Measurements from ENCODE around the gene USB1.

The USB1 gene

GRCh38 chr16:58035356-58036170 lies 34.4 kb downstream of the USB1 start:
- FAIRE-seq (no peak), DNase-seq (ENCODE audit: insufficient read length, low spot score) (no peak)
- TF ChIP-seq PAX5 (IDR thresholded peaks at IDR 0.05; ENCODE audit: insufficient read depth, low read length, severe bottlenecking), result no peak
- TF ChIP-seq TAF1 (IDR thresholded peaks at IDR 0.05; ENCODE audit: low read depth, low read length), result no peak
- no peak for TF ChIP-seq SPI1 (IDR thresholded peaks at IDR 0.05; ENCODE audit: low read depth, low read length)
- TF ChIP-seq POLR2A (IDR thresholded peaks at IDR 0.05; ENCODE audit: low read depth, low read length), result no peak
- TF ChIP-seq POLR2AphosphoS5 (IDR thresholded peaks at IDR 0.05; ENCODE audit: low read depth, low read length), result no peak
- no peak for TF ChIP-seq POU2F2 (IDR thresholded peaks at IDR 0.05; ENCODE audit: low read depth, low read length)

DNA sequence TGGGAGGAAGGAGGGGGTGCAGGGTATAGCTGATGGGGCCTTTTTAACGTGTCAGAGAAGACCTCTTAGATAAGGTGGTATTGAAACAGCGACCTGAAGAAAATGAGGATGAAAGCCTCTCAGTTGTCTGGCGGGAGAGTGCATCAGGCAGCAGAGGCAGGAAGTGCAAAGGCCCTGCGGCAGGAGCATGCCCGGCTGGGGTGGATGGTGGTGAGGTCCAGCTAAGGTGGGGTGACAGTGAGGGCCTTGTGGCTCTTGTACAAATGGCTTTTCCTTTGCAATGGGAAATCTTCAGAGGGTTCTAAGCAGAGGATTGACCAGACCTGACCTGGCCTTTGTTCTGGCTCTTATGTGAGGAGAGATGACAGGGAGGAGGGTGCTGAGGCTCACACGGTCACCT lies 35.7 kb downstream of the USB1 start:
- no peak for FAIRE-seq
- TF ChIP-seq PAX5 (IDR thresholded peaks at IDR 0.05; ENCODE audit: insufficient read depth, low read length, severe bottlenecking), result no peak
- no peak for TF ChIP-seq SPI1 (IDR thresholded peaks at IDR 0.05; ENCODE audit: low read depth, low read length)
- no peak for TF ChIP-seq TAF1 (IDR thresholded peaks at IDR 0.05; ENCODE audit: low read depth, low read length)
- no peak for TF ChIP-seq POLR2AphosphoS5 (IDR thresholded peaks at IDR 0.05; ENCODE audit: low read depth, low read length)
- TF ChIP-seq POU2F2 (IDR thresholded peaks at IDR 0.05; ENCODE audit: low read depth, low read length), result no peak
- no peak for TF ChIP-seq POLR2A (IDR thresholded peaks at IDR 0.05; ENCODE audit: low read depth, low read length)
- no peak for DNase-seq (ENCODE audit: insufficient read length, low spot score)

DNA sequence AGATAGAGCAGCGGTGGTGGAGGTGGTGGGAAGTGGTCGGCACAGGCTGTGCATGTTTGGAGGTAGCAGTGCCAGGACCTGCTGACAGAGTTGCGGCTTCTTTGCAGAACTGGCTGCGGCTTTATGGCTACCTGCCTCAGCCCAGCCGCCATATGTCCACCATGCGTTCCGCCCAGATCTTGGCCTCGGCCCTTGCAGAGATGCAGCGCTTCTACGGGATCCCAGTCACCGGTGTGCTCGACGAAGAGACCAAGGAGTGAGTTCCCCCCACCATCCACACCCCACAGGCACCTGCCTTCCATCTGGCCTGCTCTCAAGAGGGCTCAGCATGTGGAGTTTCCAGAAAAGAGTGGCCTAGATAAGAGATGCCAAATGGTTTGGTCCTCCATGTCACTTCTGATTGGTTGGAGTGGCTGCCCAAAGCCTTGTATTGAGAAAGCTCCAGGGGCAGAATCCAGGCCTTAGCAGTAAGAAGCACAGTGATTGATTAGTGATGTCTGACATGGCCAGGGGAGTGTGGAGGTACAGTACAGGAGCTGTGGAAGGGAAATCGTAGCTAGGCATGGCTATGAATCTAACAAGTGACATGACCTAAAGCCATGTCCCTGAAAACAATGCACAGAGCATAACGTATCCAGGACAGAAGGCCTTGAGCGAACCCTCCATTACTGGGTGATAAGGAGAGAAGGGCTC lies 36.3 kb downstream of the USB1 start:
- FAIRE-seq (no peak), DNase-seq (ENCODE audit: insufficient read length, low spot score) (no peak)
- TF ChIP-seq SPI1 (IDR thresholded peaks at IDR 0.05; ENCODE audit: low read depth, low read length) (no peak), TAF1 (IDR thresholded peaks at IDR 0.05; ENCODE audit: low read depth, low read length) (no peak), PAX5 (IDR thresholded peaks at IDR 0.05; ENCODE audit: insufficient read depth, low read length, severe bottlenecking) (no peak), POU2F2 (IDR thresholded peaks at IDR 0.05; ENCODE audit: low read depth, low read length) (no peak), POLR2A (IDR thresholded peaks at IDR 0.05; ENCODE audit: low read depth, low read length) (no peak), POLR2AphosphoS5 (IDR thresholded peaks at IDR 0.05; ENCODE audit: low read depth, low read length) (no peak)

DNA sequence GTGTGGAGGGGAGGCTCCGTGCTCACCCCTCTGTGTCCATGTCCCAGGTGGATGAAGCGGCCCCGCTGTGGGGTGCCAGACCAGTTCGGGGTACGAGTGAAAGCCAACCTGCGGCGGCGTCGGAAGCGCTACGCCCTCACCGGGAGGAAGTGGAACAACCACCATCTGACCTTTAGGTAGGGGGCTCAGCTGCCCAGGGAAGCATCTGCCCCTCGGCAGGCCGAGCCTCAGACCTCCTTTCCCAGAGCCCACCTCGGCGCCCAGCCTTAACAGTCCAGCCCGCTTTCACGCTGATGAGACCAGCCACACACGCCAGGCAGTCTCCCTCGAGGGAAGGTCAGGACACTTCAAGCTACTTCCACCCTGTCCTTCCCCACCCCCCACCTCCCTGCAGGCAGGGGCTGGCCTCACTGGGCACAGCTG lies 37.0 kb downstream of the USB1 start:
- FAIRE-seq, result no peak
- DNase-seq (ENCODE audit: insufficient read length, low spot score), result no peak
- no peak for TF ChIP-seq TAF1 (IDR thresholded peaks at IDR 0.05; ENCODE audit: low read depth, low read length)
- TF ChIP-seq POU2F2 (IDR thresholded peaks at IDR 0.05; ENCODE audit: low read depth, low read length), result no peak
- no peak for TF ChIP-seq SPI1 (IDR thresholded peaks at IDR 0.05; ENCODE audit: low read depth, low read length)
- no peak for TF ChIP-seq PAX5 (IDR thresholded peaks at IDR 0.05; ENCODE audit: insufficient read depth, low read length, severe bottlenecking)
- TF ChIP-seq POLR2AphosphoS5 (IDR thresholded peaks at IDR 0.05; ENCODE audit: low read depth, low read length), result no peak
- no peak for TF ChIP-seq POLR2A (IDR thresholded peaks at IDR 0.05; ENCODE audit: low read depth, low read length)

DNA sequence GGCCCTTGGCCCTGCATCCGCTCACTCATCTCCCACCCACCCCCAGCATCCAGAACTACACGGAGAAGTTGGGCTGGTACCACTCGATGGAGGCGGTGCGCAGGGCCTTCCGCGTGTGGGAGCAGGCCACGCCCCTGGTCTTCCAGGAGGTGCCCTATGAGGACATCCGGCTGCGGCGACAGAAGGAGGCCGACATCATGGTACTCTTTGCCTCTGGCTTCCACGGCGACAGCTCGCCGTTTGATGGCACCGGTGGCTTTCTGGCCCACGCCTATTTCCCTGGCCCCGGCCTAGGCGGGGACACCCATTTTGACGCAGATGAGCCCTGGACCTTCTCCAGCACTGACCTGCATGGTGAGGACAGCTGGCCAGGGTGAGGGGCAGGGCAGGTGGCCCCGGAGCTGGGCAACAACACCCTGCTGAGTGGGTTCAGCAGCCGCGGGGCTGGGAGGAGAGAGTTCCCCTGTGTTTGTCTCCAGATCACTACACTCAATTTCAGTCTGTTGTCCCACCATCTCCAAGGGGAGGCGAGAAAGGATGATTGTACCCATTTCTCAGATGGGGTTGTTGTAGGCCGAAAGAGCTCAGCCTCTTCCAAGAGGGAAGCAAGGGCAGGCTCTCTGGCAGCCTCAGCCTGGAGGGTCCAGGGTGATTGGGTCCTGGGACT lies 38.8 kb downstream of the USB1 start:
- no peak for FAIRE-seq
- DNase-seq (ENCODE audit: insufficient read length, low spot score), result no peak
- TF ChIP-seq POLR2AphosphoS5 (IDR thresholded peaks at IDR 0.05; ENCODE audit: low read depth, low read length), result no peak
- TF ChIP-seq TAF1 (IDR thresholded peaks at IDR 0.05; ENCODE audit: low read depth, low read length), result no peak
- no peak for TF ChIP-seq SPI1 (IDR thresholded peaks at IDR 0.05; ENCODE audit: low read depth, low read length)
- TF ChIP-seq POLR2A (IDR thresholded peaks at IDR 0.05; ENCODE audit: low read depth, low read length), result no peak
- no peak for TF ChIP-seq POU2F2 (IDR thresholded peaks at IDR 0.05; ENCODE audit: low read depth, low read length)
- no peak for TF ChIP-seq PAX5 (IDR thresholded peaks at IDR 0.05; ENCODE audit: insufficient read depth, low read length, severe bottlenecking)

DNA sequence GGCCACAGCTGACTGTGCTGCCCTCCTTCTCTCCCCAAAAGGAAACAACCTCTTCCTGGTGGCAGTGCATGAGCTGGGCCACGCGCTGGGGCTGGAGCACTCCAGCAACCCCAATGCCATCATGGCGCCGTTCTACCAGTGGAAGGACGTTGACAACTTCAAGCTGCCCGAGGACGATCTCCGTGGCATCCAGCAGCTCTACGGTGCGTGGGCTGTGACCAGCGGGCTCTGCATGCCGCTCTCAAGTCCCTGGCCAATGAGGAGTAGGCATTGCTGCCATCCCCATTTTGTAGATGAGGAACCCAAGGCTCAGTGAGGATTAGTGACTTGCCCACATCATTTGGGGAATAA lies 39.3 kb downstream of the USB1 start:
- TF ChIP-seq POLR2AphosphoS5 (IDR thresholded peaks at IDR 0.05; ENCODE audit: low read depth, low read length) (no peak), POLR2A (IDR thresholded peaks at IDR 0.05; ENCODE audit: low read depth, low read length) (no peak), POU2F2 (IDR thresholded peaks at IDR 0.05; ENCODE audit: low read depth, low read length) (no peak), PAX5 (IDR thresholded peaks at IDR 0.05; ENCODE audit: insufficient read depth, low read length, severe bottlenecking) (no peak), SPI1 (IDR thresholded peaks at IDR 0.05; ENCODE audit: low read depth, low read length) (no peak), TAF1 (IDR thresholded peaks at IDR 0.05; ENCODE audit: low read depth, low read length) (no peak)
- FAIRE-seq, result no peak
- DNase-seq (ENCODE audit: insufficient read length, low spot score), result no peak

- TF ChIP-seq POLR2A (IDR thresholded peaks at IDR 0.05; ENCODE audit: low read depth, low read length), result no peak
- no peak for TF ChIP-seq SPI1 (IDR thresholded peaks at IDR 0.05; ENCODE audit: low read depth, low read length)
- no peak for TF ChIP-seq TAF1 (IDR thresholded peaks at IDR 0.05; ENCODE audit: low read depth, low read length)
- TF ChIP-seq POU2F2 (IDR thresholded peaks at IDR 0.05; ENCODE audit: low read depth, low read length), result no peak
- no peak for TF ChIP-seq PAX5 (IDR thresholded peaks at IDR 0.05; ENCODE audit: insufficient read depth, low read length, severe bottlenecking)
- TF ChIP-seq POLR2AphosphoS5 (IDR thresholded peaks at IDR 0.05; ENCODE audit: low read depth, low read length), result no peak
- DNase-seq (ENCODE audit: insufficient read length, low spot score) (no peak), FAIRE-seq (no peak)
Observed at GRCh38 chr16:58040945-58041627, 39.9 kb downstream of the USB1 start.

DNA sequence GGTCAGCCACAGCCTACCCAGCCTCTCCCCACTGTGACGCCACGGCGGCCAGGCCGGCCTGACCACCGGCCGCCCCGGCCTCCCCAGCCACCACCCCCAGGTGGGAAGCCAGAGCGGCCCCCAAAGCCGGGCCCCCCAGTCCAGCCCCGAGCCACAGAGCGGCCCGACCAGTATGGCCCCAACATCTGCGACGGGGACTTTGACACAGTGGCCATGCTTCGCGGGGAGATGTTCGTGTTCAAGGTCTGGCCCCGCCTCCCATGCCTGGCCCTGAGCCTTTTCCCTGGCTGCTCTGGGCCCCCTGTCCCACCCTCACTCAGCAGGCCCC lies 40.4 kb downstream of the USB1 start:
- FAIRE-seq (no peak), DNase-seq (ENCODE audit: insufficient read length, low spot score) (no peak)
- TF ChIP-seq SPI1 (IDR thresholded peaks at IDR 0.05; ENCODE audit: low read depth, low read length) (no peak), TAF1 (IDR thresholded peaks at IDR 0.05; ENCODE audit: low read depth, low read length) (no peak), POLR2A (IDR thresholded peaks at IDR 0.05; ENCODE audit: low read depth, low read length) (no peak), PAX5 (IDR thresholded peaks at IDR 0.05; ENCODE audit: insufficient read depth, low read length, severe bottlenecking) (no peak), POU2F2 (IDR thresholded peaks at IDR 0.05; ENCODE audit: low read depth, low read length) (no peak)
